Fibroblast of skin of back (primary cell): ENCODE data around the gene FAM171A1. TPM values are rescaled to one million over a fixed set of nuclear protein-coding genes. Genes with fewer than 3 reads are reported as not detected.
"Not testable (repeated sequence)": the region's sequence is repeated elsewhere in the genome, so short reads cannot be mapped to it uniquely, and the experiment has no call there.

Source experiments
- DNase-seq: peaks from one replicate; pipeline ENCODE4 v3.0.0-alpha.2; 2013
- polyA plus RNA-seq, 2 experiments: library from polyadenylated mRNA; unstranded; fragments of 120-200 nt; gene quantifications; one replicate each; pipeline ENCODE4 v1.2.1, GENCODE V29; 2013; ENCODE audit not compliant: insufficient read length in 2 of 2

Gene FAM171A1
- polyA plus RNA-seq (2013, experiment 1 of 2; ENCODE audit: insufficient read length): 28.8 TPM
- polyA plus RNA-seq (2013, experiment 2 of 2; ENCODE audit: insufficient read length): 21.1 TPM

- DNase-seq: peak; percentile 69
These were observed at the start of gene FAM171A1 for GRCh38 chr10:15370856-15371701. TSS of gene FAM171A1 (minus strand) at chr10:15371289. CDS start at chr10:15371052, 237 bp downstream.

GRCh38 chr10:15420858-15421257, 49.8 kb upstream of the FAM171A1 start:
- DNase-seq: no peak

- peak; percentile 42 for DNase-seq
These were observed 48.3 kb upstream of the FAM171A1 start for GRCh38 chr10:15419279-15419874.

- DNase-seq: no peak
These were observed 44.9 kb upstream of the FAM171A1 start for GRCh38 chr10:15416034-15416433.

- DNase-seq: no peak
These were observed 39.9 kb upstream of the FAM171A1 start for GRCh38 chr10:15411010-15411409.

- not testable (repeated sequence) for DNase-seq
These were observed 38.3 kb upstream of the FAM171A1 start for GRCh38 chr10:15409350-15409749.

- no peak for DNase-seq
These were observed 37.5 kb upstream of the FAM171A1 start for GRCh38 chr10:15408557-15408956.

GRCh38 chr10:15405319-15405718, 34.2 kb upstream of the FAM171A1 start:
- no peak for DNase-seq

- DNase-seq: no peak
These were observed 30.3 kb upstream of the FAM171A1 start for GRCh38 chr10:15401382-15401781.

GRCh38 chr10:15400461-15400860, 29.4 kb upstream of the FAM171A1 start:
- DNase-seq: not testable (repeated sequence)

- no peak for DNase-seq
These were observed 28.1 kb upstream of the FAM171A1 start for GRCh38 chr10:15399060-15399661.

GRCh38 chr10:15395935-15396334, 24.8 kb upstream of the FAM171A1 start:
- no peak for DNase-seq

- no peak for DNase-seq
These were observed 22.2 kb upstream of the FAM171A1 start for GRCh38 chr10:15393139-15393825.

GRCh38 chr10:15391491-15391890, 20.4 kb upstream of the FAM171A1 start:
- DNase-seq: no peak

GRCh38 chr10:15388172-15388571, 17.1 kb upstream of the FAM171A1 start:
- not testable (repeated sequence) for DNase-seq

GRCh38 chr10:15387021-15387420, 15.9 kb upstream of the FAM171A1 start:
- no peak for DNase-seq

GRCh38 chr10:15385552-15386455, 14.7 kb upstream of the FAM171A1 start:
- no peak for DNase-seq

GRCh38 chr10:15381420-15381819, 10.3 kb upstream of the FAM171A1 start:
- DNase-seq: no peak

- no peak for DNase-seq
These were observed 8.0 kb upstream of the FAM171A1 start for GRCh38 chr10:15379078-15379477.

- no peak for DNase-seq
These were observed 7.5 kb upstream of the FAM171A1 start for GRCh38 chr10:15378569-15378968.

GRCh38 chr10:15374566-15374965, 3.5 kb upstream of the FAM171A1 start:
- DNase-seq: no peak

GRCh38 chr10:15374156-15374555, 3.1 kb upstream of the FAM171A1 start:
- no peak for DNase-seq
